Naive thymus-derived CD8-positive, alpha-beta T cell (primary cell): ENCODE measurements around the gene RIIAD1. TPM values are rescaled to one million over a fixed set of nuclear protein-coding genes. Genes with fewer than 3 reads are reported as not detected.

Source experiments
- polyA plus RNA-seq, 3 donors: library from polyadenylated mRNA; unstranded; fragments of 300-500 nt; fragmentation: Illumina TruSeq; gene quantifications; one replicate each; pipeline ENCODE4 v1.2.3, GENCODE V29; 2021
- total RNA-seq, 8 experiments: library from RNA in 2 of 8; stranded (reverse) in 2 of 8; gene quantifications; one replicate each; pipeline ENCODE4 v1.2.3 and lab custom pipeline; 2021 to 2026

The RIIAD1 gene
- total and polyA plus RNA-seq, 5 experiments from 2014 or later = not detected

Other genes starting within 250 kb of the RIIAD1 start
- gene CGN, start 210.1 kb upstream of the RIIAD1 start, total RNA-seq = 1 to 10 TPM; 2.6 to 2.7 TPM
- gene CGN, start 210.1 kb upstream of the RIIAD1 start, polyA plus RNA-seq = 1 to 10 TPM in 2 of 3 donors, under 1 TPM in 1; 0.08 to 1.3 (median 1.0) TPM
- 1 to 10 TPM; 2.9 to 3.2 TPM for gene TUFT1, start 181.2 kb upstream of the RIIAD1 start, total RNA-seq
- 1 to 10 TPM in 2 of 3 donors, under 1 TPM in 1; 0.80 to 1.9 (median 1.7) TPM for gene TUFT1, start 181.2 kb upstream of the RIIAD1 start, polyA plus RNA-seq
- gene SNX27, start 109.5 kb upstream of the RIIAD1 start, total RNA-seq = 10 to 100 TPM; 32.8 to 33.3 TPM
- 10 to 100 TPM in 1 of 3 donors, 1 to 10 TPM in 2; 8.3 to 12.2 (median 9.1) TPM for gene SNX27, start 109.5 kb upstream of the RIIAD1 start, polyA plus RNA-seq
- gene CELF3, start 4.7 kb upstream of the RIIAD1 start, total RNA-seq = not detected
- not detected for gene CELF3, start 4.7 kb upstream of the RIIAD1 start, polyA plus RNA-seq
- gene MRPL9, start 42.0 kb downstream of the RIIAD1 start, total RNA-seq = 100 to 1,000 TPM in 1 of 2 experiments, 10 to 100 TPM in 1; 97.9 to 110 TPM
- gene MRPL9, start 42.0 kb downstream of the RIIAD1 start, polyA plus RNA-seq = 100 to 1,000 TPM; 125 to 137 (median 127) TPM
- 10 to 100 TPM; 20.5 to 23.2 TPM for gene TDRKH, start 69.0 kb downstream of the RIIAD1 start, total RNA-seq
- gene TDRKH, start 69.0 kb downstream of the RIIAD1 start, polyA plus RNA-seq = 10 to 100 TPM; 14.7 to 15.9 (median 14.9) TPM
- gene LINGO4, start 83.9 kb downstream of the RIIAD1 start, total RNA-seq = not detected
- gene LINGO4, start 83.9 kb downstream of the RIIAD1 start, polyA plus RNA-seq = not detected
- not detected for gene RORC, start 110.3 kb downstream of the RIIAD1 start, total RNA-seq
- gene RORC, start 110.3 kb downstream of the RIIAD1 start, polyA plus RNA-seq = under 1 TPM in 1 of 3 donors, not detected in 2; 0.06 TPM
- under 1 TPM in 1 of 2 experiments, not detected in 1; 0.21 TPM for gene C2CD4D, start 118.3 kb downstream of the RIIAD1 start, total RNA-seq
- under 1 TPM; 0.19 to 0.65 (median 0.26) TPM for gene C2CD4D, start 118.3 kb downstream of the RIIAD1 start, polyA plus RNA-seq
- not detected for gene THEM5, start 132.2 kb downstream of the RIIAD1 start, total RNA-seq
- not detected for gene THEM5, start 132.2 kb downstream of the RIIAD1 start, polyA plus RNA-seq
- 100 to 1,000 TPM; 154 to 166 TPM for gene THEM4, start 188.0 kb downstream of the RIIAD1 start, total RNA-seq
- gene THEM4, start 188.0 kb downstream of the RIIAD1 start, polyA plus RNA-seq = 100 to 1,000 TPM in 2 of 3 donors, 10 to 100 TPM in 1; 82.2 to 116 (median 103) TPM